ENCODE data around the gene USHBP1. TPM values are rescaled to one million over a fixed set of nuclear protein-coding genes. Genes with fewer than 3 reads are reported as not detected.

USHBP1 gene
- total RNA-seq, 1 experiment from 2014 or later, result 0.26 TPM

DNA sequence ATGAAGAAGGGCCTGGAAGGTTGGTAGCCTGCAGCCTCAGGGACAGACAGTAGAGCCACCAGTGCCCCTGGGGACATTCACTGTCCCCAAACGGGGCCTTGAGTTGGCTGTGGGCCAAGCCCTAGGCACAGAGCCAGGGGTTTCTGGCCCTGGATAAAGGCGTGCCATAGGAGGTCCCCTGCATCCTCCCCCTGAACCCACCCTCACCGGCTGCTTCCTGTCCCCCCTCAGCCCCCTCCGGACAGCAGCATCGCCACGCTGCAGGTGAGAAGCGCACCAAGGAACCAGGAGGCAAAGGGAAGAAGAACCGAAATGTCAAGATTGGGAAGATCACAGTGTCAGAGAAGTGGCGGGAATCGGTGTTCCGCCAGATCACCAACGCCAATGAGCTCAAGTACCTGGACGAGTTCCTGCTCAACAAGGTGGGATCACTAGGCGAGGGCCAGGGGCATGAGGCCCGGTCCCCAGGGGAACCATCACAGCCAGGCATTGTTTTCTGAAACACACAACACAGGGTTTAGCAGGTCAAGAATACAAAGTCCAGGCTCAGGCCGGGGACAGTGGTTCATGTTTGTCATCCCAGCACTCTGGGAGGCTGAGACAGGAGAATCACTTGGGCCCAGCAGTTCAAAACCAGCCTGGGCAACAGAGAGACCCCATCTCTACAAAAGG, 64.0 kb downstream of the USHBP1 start:
- CTCF ChIA-PET, result no interaction called here
- Mint-ChIP-seq H3K4me1 (ENCODE audit: low read depth, unreplicated experiment) (no peaks in the 10 kb centered on the region), H3K27ac (ENCODE audit: unreplicated experiment) (no peak overlapping the region), H3K27me3 (ENCODE audit: unreplicated experiment) (no peaks in the 10 kb centered on the region), H3K9me3 (ENCODE audit: low read depth, unreplicated experiment) (peaks cover 3% of the 10 kb centered on the region), H3K4me3 (ENCODE audit: low read depth, unreplicated experiment) (no peak overlapping the region), H3K36me3 (ENCODE audit: insufficient read depth, unreplicated experiment) (peaks cover 38% of the 10 kb centered on the region)
- intact Hi-C loops (cut with micrococcal nuclease; ENCODE audit: unreplicated experiment), result no loop called here
- no TSS peak for BruUV-seq (replicated peaks)
- TF ChIP-seq, protein P1, sequence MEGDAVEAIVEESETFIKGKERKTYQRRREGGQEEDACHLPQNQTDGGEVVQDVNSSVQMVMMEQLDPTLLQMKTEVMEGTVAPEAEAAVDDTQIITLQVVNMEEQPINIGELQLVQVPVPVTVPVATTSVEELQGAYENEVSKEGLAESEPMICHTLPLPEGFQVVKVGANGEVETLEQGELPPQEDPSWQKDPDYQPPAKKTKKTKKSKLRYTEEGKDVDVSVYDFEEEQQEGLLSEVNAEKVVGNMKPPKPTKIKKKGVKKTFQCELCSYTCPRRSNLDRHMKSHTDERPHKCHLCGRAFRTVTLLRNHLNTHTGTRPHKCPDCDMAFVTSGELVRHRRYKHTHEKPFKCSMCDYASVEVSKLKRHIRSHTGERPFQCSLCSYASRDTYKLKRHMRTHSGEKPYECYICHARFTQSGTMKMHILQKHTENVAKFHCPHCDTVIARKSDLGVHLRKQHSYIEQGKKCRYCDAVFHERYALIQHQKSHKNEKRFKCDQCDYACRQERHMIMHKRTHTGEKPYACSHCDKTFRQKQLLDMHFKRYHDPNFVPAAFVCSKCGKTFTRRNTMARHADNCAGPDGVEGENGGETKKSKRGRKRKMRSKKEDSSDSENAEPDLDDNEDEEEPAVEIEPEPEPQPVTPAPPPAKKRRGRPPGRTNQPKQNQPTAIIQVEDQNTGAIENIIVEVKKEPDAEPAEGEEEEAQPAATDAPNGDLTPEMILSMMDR (IDR thresholded peaks at IDR 0.05; ENCODE audit: unreplicated experiment), result no peak
- DNase-seq, result no peak

Other genes with a start within 250 kb of the USHBP1 start
- gene CPAMD8, start 237.9 kb downstream of the USHBP1 start, total RNA-seq (2022), result 5.7 and 5.8 TPM in 2 replicates
- 15.7 and 20.5 TPM in 2 replicates for gene HAUS8, start 189.3 kb downstream of the USHBP1 start, total RNA-seq (2022)
- gene MYO9B, start 189.0 kb downstream of the USHBP1 start, total RNA-seq (2022), result 38.4 and 40.4 TPM in 2 replicates
- gene USE1, start 49.4 kb downstream of the USHBP1 start, total RNA-seq (2022), result 10.7 and 11.8 TPM in 2 replicates
- gene OCEL1, start 38.5 kb downstream of the USHBP1 start, total RNA-seq (2022), result 12.1 and 12.2 TPM in 2 replicates
- 33.5 and 34.6 TPM in 2 replicates for gene NR2F6, start 18.8 kb downstream of the USHBP1 start, total RNA-seq (2022)
- gene BABAM1, start 2.7 kb upstream of the USHBP1 start, total RNA-seq (2022), result 72.9 and 75.2 TPM in 2 replicates
- gene ANKLE1, start 17.2 kb upstream of the USHBP1 start, total RNA-seq (2022), result 0.32 and 0.66 TPM in 2 replicates
- gene ABHD8, start 38.7 kb upstream of the USHBP1 start, total RNA-seq (2022), result 6.0 and 6.2 TPM in 2 replicates
- 37.9 and 38.4 TPM in 2 replicates for gene MRPL34, start 41.1 kb upstream of the USHBP1 start, total RNA-seq (2022)
- 50.8 and 54.9 TPM in 2 replicates for gene DDA1, start 44.8 kb upstream of the USHBP1 start, total RNA-seq (2022)
- 9.6 and 10.5 TPM in 2 replicates for gene ANO8, start 70.1 kb upstream of the USHBP1 start, total RNA-seq (2022)
- gene GTPBP3, start 72.8 kb upstream of the USHBP1 start, total RNA-seq (2022), result 30.6 and 40.9 TPM in 2 replicates
- gene PLVAP, start 112.6 kb upstream of the USHBP1 start, total RNA-seq (2022), result not detected in 2 replicates
- gene CCDC194, start 129.5 kb upstream of the USHBP1 start, total RNA-seq (2022), result not detected in 2 replicates
- gene BST2, start 140.9 kb upstream of the USHBP1 start, total RNA-seq (2022), result 0.94 and 10.4 TPM in 2 replicates
- 35.6 and 41.1 TPM in 2 replicates for gene MVB12A, start 155.3 kb upstream of the USHBP1 start, total RNA-seq (2022)
- 0.32 and 0.59 TPM in 2 replicates for gene TMEM221, start 183.9 kb upstream of the USHBP1 start, total RNA-seq (2022)
- not detected in 2 replicates for gene NXNL1, start 196.2 kb upstream of the USHBP1 start, total RNA-seq (2022)
- gene SLC27A1, start 205.8 kb upstream of the USHBP1 start, total RNA-seq (2022), result 42.5 and 47.3 TPM in 2 replicates
- gene PGLS, start 246.9 kb upstream of the USHBP1 start, total RNA-seq (2022), result 75.5 and 78.1 TPM in 2 replicates